ENCODE results near the gene ZSCAN30. TPM values are rescaled to one million over a fixed set of nuclear protein-coding genes. Genes with fewer than 3 reads are reported as not detected.

ZSCAN30 gene
- total RNA-seq, 3 donors from 2014 or later = 12.5 to 33.2 (median 21.3) TPM

DNA sequence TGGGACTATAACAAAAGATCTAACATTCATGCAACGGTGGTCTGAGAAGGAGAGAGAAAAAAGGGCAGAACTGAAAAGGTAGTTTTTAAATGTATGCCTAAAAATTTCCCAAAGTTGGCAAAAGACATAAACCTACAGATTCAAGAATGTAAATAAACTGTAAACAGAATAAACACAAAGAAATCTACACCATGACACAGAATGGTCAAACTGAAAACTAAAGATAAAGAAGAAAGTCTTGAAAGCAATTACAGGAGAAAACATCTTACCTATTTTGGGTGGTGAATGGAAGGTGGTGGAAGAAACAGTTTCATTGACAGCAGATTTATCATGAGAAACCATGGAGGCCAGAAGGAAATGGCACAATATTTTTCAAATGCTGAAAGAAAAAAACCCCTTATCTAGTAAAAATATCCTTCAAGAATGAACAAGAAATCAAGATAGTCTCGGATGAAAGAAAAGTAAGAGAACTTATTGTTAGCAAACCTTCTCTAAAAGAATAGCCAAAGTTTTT is 84.8 kb downstream of the ZSCAN30 start:
- no peak overlapping the region for H3K4me3 ChIP-seq
- intact Hi-C loops (cut with DNase I; ENCODE audit: low total_unique reads) = no loop called here

GRCh38 chr18:35203067-35203466 is 87.0 kb downstream of the ZSCAN30 start:
- H3K27ac ChIP-seq = peak overlapping the region in 1 of 2 donors; percentile 36
- TF ChIP-seq POLR2AphosphoS5 (IDR thresholded peaks at IDR 0.05) = no peak
- DNase-seq (ENCODE audit: low spot score in 2 of 2) = no peak
- H3K9me3 ChIP-seq = no peaks in the 10 kb centered on the region
- H3K4me1 ChIP-seq = no peaks in the 10 kb centered on the region
- no peak overlapping the region for H3K4me3 ChIP-seq
- intact Hi-C loops (cut with DNase I; ENCODE audit: low total_unique reads) = no loop called here
- no peaks in the 10 kb centered on the region for H3K36me3 ChIP-seq
- H3K27me3 ChIP-seq = no peaks in the 10 kb centered on the region

More for the DNA sequence above, 84.8 kb downstream of the ZSCAN30 start:
- Histone ChIP-seq H3K4me1 (no peaks in the 10 kb centered on the region), H3K9me3 (no peaks in the 10 kb centered on the region), H3K27ac (no peak overlapping the region), H3K27me3 (no peaks in the 10 kb centered on the region), H3K36me3 (no peaks in the 10 kb centered on the region)
- no peak for DNase-seq (ENCODE audit: low spot score in 2 of 2)
- no peak for TF ChIP-seq POLR2A (IDR thresholded peaks at IDR 0.05)
- TF ChIP-seq POLR2AphosphoS5 (IDR thresholded peaks at IDR 0.05) = no peak
- no peak for TF ChIP-seq CTCF (IDR thresholded peaks at IDR 0.05)

DNA sequence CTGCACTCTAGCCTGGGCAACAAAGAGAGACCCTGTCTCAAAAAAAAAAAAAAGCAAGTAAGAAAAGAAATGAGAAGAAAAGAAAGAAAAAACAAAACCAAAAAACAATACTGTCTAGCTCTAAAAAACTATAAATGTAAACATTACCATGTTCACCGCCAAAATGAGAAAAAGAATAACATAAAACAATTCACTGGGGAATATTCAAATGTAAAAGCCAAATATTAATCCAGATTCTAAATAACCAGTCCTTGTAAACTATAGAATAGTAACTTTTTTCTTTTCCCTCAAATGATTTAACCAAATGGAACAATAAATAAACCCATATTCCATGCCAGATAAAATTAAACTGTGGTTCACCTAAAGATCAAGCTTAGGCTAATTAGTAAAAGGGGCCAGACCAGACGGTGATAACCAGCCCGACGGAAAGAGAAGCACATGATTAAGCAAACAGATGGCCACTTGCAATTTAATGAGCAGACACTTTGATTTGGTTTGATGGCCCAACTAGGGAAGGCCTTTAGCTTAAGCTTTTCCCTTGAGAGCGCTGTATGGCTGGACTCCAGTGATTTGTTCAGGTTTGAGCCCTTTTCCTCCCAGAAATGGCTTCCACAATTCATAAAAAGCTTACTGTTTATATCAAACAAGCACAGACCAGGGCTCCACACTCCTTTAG is 88.6 kb downstream of the ZSCAN30 start:
- no peak overlapping the region for H3K27ac ChIP-seq

More for the DNA sequence above, 88.6 kb downstream of the ZSCAN30 start:
- no peak overlapping the region for H3K4me3 ChIP-seq
- H3K27me3 ChIP-seq = no peaks in the 10 kb centered on the region
- intact Hi-C loops (cut with DNase I; ENCODE audit: low total_unique reads) = no loop called here
- DNase-seq (ENCODE audit: low spot score in 2 of 2) = no peak
- no peak for TF ChIP-seq CTCF (IDR thresholded peaks at IDR 0.05)
- no peak for TF ChIP-seq POLR2A (IDR thresholded peaks at IDR 0.05)
- TF ChIP-seq POLR2AphosphoS5 (IDR thresholded peaks at IDR 0.05) = no peak
- no peaks in the 10 kb centered on the region for H3K36me3 ChIP-seq
- no peaks in the 10 kb centered on the region for H3K9me3 ChIP-seq
- H3K4me1 ChIP-seq = no peaks in the 10 kb centered on the region

Other genes with a start within 250 kb of the ZSCAN30 start
- gene MAPRE2, start 248.8 kb downstream of the ZSCAN30 start, total RNA-seq = 10 to 100 TPM; 17.0 to 38.8 (median 21.3) TPM
- 10 to 100 TPM; 27.2 to 44.5 (median 38.0) TPM for gene ZNF397, start 49.2 kb downstream of the ZSCAN30 start, total RNA-seq
- gene ZNF24, start 54.2 kb upstream of the ZSCAN30 start, total RNA-seq = 10 to 100 TPM; 39.0 to 79.0 (median 52.8) TPM
- gene ZNF396, start 87.1 kb upstream of the ZSCAN30 start, total RNA-seq = 1 to 10 TPM; 2.4 to 7.8 (median 4.3) TPM
- gene INO80C, start 207.7 kb upstream of the ZSCAN30 start, total RNA-seq = 10 to 100 TPM in 1 of 3 donors, 1 to 10 TPM in 2; 5.9 to 14.7 (median 6.7) TPM

All from breast epithelium (tissue), 4 donors.